Hepatocyte (in vitro differentiated cells): ENCODE measurements around the gene RNF168.
"Not testable (repeated sequence)": the region's sequence is repeated elsewhere in the genome, so short reads cannot be mapped to it uniquely, and the experiment has no call there.

Experiments
- EZH2 ChIP-seq: fragments of 200-600 bp; sonication (generic); IDR thresholded peaks from 2 replicates; pipeline ENCODE4 v1.6.1; 2016; ENCODE audit warnings: antibody characterized with exemption, mild to moderate bottlenecking, borderline replicate concordance
- TF ChIP-seq, protein P1 (sequence below): fragments of 200-600 bp; sonication (generic); IDR thresholded peaks from 2 replicates; pipeline ENCODE4 v1.5.1; 2016; ENCODE audit warnings: antibody characterized with exemption, mild to moderate bottlenecking; ENCODE audit not compliant: poor library complexity

GRCh38 chr3:196462680-196463477 lies 40.7 kb downstream of the RNF168 start:
- TF ChIP-seq, protein P1, sequence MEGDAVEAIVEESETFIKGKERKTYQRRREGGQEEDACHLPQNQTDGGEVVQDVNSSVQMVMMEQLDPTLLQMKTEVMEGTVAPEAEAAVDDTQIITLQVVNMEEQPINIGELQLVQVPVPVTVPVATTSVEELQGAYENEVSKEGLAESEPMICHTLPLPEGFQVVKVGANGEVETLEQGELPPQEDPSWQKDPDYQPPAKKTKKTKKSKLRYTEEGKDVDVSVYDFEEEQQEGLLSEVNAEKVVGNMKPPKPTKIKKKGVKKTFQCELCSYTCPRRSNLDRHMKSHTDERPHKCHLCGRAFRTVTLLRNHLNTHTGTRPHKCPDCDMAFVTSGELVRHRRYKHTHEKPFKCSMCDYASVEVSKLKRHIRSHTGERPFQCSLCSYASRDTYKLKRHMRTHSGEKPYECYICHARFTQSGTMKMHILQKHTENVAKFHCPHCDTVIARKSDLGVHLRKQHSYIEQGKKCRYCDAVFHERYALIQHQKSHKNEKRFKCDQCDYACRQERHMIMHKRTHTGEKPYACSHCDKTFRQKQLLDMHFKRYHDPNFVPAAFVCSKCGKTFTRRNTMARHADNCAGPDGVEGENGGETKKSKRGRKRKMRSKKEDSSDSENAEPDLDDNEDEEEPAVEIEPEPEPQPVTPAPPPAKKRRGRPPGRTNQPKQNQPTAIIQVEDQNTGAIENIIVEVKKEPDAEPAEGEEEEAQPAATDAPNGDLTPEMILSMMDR, result not testable (repeated sequence)
- TF ChIP-seq EZH2, result not testable (repeated sequence)
